GM21528 (cell line): ENCODE data around the gene ZNF608.

ENCODE experiments used
- ATAC-seq: cut with Tn5 transposase; IDR thresholded peaks from one replicate; pipeline ENCODE4 v1.9.1; 2021; ENCODE audit warnings: mild to moderate bottlenecking, moderate library complexity; ENCODE audit not compliant: unreplicated experiment, low FRiP score

ZNF608 gene, protein sequence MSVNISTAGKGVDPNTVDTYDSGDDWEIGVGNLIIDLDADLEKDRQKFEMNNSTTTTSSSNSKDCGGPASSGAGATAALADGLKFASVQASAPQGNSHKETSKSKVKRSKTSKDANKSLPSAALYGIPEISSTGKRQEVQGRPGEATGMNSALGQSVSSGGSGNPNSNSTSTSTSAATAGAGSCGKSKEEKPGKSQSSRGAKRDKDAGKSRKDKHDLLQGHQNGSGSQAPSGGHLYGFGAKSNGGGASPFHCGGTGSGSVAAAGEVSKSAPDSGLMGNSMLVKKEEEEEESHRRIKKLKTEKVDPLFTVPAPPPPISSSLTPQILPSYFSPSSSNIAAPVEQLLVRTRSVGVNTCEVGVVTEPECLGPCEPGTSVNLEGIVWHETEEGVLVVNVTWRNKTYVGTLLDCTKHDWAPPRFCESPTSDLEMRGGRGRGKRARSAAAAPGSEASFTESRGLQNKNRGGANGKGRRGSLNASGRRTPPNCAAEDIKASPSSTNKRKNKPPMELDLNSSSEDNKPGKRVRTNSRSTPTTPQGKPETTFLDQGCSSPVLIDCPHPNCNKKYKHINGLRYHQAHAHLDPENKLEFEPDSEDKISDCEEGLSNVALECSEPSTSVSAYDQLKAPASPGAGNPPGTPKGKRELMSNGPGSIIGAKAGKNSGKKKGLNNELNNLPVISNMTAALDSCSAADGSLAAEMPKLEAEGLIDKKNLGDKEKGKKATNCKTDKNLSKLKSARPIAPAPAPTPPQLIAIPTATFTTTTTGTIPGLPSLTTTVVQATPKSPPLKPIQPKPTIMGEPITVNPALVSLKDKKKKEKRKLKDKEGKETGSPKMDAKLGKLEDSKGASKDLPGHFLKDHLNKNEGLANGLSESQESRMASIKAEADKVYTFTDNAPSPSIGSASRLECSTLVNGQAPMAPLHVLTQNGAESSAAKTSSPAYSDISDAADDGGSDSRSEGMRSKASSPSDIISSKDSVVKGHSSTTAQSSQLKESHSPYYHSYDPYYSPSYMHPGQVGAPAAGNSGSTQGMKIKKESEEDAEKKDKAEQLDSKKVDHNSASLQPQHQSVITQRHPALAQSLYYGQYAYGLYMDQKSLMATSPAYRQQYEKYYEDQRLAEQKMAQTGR (N-terminal part only)

GRCh38 chr5:124745928-124746915 lies at the start of gene ZNF608:
ZNF608 (minus strand) TSS chr5:124746639; CDS start chr5:124744989, 1,650 bp downstream.
- ATAC-seq, result no peak

- no peak for ATAC-seq
Measured at GRCh38 chr5:124795829-124796228, 49.4 kb upstream of the ZNF608 start.

GRCh38 chr5:124790895-124791732 lies 44.7 kb upstream of the ZNF608 start:
- ATAC-seq, result no peak

- ATAC-seq, result no peak
Measured at GRCh38 chr5:124790301-124790894, 44.0 kb upstream of the ZNF608 start.

DNA sequence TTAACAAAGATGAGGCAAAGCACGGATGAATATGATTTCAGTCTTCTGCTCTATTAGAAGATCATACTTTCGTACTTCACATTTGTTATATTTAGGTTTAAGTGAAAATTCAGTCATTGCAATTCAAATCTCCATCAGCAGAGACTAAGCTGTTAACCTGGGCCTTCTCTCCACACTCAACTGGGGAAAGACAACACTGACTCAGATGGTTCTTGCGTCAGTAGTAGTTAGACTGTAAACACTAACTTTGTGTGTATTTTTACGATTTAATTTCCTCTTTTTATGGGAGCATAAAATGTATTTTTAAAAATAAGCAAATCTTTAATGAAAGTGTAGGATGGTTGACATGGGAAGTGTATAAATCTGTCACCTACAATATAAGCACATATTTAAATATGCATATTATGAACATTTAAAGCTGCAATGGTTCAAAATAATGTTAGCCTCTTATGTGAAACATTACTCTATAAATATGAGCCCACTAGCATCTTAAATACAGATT lies 42.7 kb upstream of the ZNF608 start:
- no peak for ATAC-seq

DNA sequence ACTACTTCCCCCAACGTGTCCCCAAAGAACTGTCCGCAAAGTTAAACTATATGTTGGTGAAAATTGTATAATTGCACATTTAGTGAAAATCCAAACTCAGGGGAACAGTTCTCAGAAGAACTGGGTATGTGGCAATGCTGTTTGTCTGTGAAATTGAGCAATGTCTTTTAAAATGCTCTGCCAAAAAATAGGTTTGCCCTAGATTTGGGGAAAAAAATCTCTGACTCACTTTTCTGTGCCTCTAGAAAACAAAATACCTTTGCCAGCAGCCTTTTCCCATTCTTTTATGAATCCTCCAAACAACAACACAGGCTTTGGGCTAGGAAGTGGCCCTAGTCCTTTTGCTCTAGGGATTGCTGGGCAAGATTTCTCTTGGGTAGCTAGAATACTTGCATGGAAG lies 37.4 kb upstream of the ZNF608 start:
- ATAC-seq, result no peak

DNA sequence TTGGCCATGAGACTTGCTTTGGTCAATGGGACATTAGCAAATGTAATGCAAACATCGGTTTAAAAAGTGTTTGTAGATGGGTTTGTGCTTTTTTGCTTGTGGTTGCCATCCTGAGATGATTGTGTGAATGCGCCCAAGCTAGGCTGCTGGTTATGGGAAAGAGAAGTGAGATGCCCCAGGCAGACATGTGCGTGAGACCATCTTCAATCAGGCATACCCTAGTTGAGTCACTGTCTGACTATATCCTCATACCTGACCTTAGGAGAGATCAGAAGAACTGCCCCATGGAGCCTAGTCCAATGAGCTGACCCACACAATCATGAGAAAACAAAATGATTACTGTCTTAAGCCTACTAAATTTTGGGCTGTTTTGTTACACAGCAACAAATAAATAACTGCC lies 36.8 kb upstream of the ZNF608 start:
- ATAC-seq, result no peak

GRCh38 chr5:124782262-124782661 lies 35.8 kb upstream of the ZNF608 start:
- ATAC-seq, result no peak

GRCh38 chr5:124780011-124780410 lies 33.6 kb upstream of the ZNF608 start:
- no peak for ATAC-seq

- no peak for ATAC-seq
Measured at GRCh38 chr5:124773315-124774311, 27.2 kb upstream of the ZNF608 start.

- ATAC-seq, result no peak
Measured at GRCh38 chr5:124772457-124773200, 26.2 kb upstream of the ZNF608 start.

DNA sequence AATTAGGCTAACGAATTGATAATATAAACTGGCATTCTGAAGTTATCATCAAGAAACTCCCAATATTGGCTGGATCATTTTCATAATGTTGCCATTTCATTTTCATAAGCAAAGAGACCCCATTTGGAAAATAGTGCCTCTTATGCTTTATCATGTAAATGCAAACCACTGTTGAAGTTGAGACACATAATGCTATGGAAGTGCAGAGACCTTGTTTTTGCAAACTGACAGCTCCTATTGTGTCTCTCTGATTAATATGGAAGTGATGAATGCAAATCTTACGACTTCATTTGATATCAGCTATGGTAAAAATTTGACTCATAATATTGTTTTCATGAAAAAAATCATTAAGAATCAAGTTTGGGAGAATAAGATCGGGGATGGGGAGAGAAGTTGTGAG lies 25.3 kb upstream of the ZNF608 start:
- no peak for ATAC-seq

DNA sequence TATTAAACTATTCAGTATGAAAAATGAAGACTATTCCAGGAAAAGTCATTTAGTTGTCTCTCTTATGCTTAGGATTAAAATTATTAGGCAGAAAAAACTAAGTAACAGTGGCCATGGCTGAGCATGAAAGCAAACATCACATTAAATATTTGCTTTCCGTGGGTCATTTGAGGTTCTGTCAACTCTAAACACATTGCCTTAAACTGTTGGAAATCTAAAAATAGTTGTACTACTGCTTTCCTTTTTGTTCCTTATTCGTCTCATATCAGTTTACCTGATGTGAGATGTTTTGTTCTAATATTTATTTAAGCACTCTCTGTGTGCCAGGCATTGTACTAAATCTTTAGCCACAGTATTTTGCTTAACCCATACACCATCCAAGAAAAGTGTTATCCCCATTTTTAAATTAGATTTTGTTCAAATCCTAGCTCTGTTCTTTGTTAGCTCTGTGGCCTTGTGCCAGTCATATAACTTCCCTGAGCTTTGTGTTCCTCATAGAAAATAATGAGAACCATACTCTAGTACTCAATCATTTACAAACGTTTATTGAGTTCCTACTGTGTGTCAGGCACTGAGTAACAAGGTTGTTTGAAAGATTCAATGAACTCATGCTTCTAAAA lies 18.7 kb upstream of the ZNF608 start:
- no peak for ATAC-seq

DNA sequence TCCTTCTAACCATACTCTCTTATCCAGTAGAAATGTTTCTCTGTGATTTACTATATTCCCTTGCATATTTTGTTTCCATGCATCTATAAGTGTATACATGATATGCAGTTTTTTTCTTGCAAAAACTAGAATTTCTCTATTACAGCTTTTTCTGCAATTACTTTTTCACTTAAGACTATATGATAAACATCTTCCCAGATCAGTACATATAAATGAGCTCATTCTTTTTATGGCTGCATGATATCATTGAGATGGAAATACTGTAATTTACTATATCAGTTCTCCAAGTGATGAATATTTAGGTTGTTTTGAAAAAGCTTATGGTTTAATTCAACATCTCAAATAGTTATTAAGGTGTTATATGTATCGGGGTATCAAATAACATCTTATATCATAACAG lies 18.1 kb upstream of the ZNF608 start:
- ATAC-seq, result no peak

- no peak for ATAC-seq
Measured at GRCh38 chr5:124761010-124761409, 14.6 kb upstream of the ZNF608 start.

DNA sequence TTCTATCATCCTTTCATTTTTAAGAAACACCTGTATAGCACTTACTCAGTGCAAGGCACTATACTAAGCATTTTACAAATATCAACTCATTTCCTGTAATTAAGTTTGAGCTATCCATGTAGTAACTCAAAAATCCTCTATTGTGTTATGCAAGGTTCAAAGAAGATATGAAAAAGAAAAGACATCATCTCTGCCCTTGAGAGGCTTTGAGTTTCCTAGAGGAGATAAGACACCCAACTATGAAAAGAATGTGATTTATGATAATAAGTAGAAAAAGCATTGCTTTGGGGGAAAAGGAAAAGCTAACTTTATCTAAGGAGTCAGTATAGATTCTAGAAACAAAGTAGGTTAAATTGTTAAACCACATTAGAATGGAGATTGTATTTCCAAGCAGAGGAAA lies 14.2 kb upstream of the ZNF608 start:
- ATAC-seq, result no peak
